GM12878 (cell line): ENCODE data around the gene ARHGEF11. TPM values are rescaled to one million over a fixed set of nuclear protein-coding genes. Genes with fewer than 3 reads are reported as not detected.

Source experiments
- ELK1 ChIP-seq: IDR thresholded peaks from 2 replicates; pipeline ENCODE4 v1.6.1; 2012; ENCODE audit warnings: low read depth, low read length, improper control_type of control experiment
- NFXL1 ChIP-seq: fragments of 450-650 bp; IDR thresholded peaks from 2 replicates; pipeline ENCODE4 v1.6.1; 2017; ENCODE audit warnings: antibody characterized with exemption, mild to moderate bottlenecking, borderline replicate concordance
- PBX3 ChIP-seq: IDR thresholded peaks from 2 replicates; pipeline ENCODE4 v1.6.1; 2011; ENCODE audit warnings: mild to moderate bottlenecking, low read depth, low read length, moderate library complexity; ENCODE audit not compliant: insufficient replicate concordance
- REST ChIP-seq: IDR thresholded peaks from 2 replicates; pipeline ENCODE4 v1.6.1; 2012; ENCODE audit warnings: mild to moderate bottlenecking, low read depth, low read length
- ZNF687 ChIP-seq: fragments of 450-650 bp; IDR thresholded peaks from 2 replicates; pipeline ENCODE4 v1.6.1; 2017; ENCODE audit warnings: mild to moderate bottlenecking, moderate library complexity
- polyA plus RNA-seq, 11 experiments: library from polyadenylated mRNA; depleted of rRNA in 4 of 11; unstranded in 6 of 11; stranded (reverse) in 5 of 11; fragments of >200 nt; fragmentation: Nextera tagmentation in 4 of 11; fragmentation: Illumina TruSeq in 1 of 11; extraction: Ambion mirVana in 4 of 11; extraction: Trizol in 1 of 11; gene quantifications; 1 replicate in 1 of 11; 2 replicates in 10 of 11; pipeline versions ENCODE4 v1.2.1 to v1.2.3, GENCODE V29; 2011 to 2016; ENCODE audit warnings: inconsistent platforms in 2 of 11, missing spikeins in 2 of 11, low read depth in 1 of 11
- total RNA-seq, 4 experiments: library from RNA; depleted of rRNA in 3 of 4; stranded (reverse); fragments of >200 nt in 3 of 4; fragmentation: Illumina TruSeq in 1 of 4; extraction: Trizol in 1 of 4; gene quantifications; 2 replicates each; pipeline versions ENCODE4 v1.2.1 to v1.2.3, GENCODE V29; 2013 to 2021

ARHGEF11 gene
- total and polyA plus RNA-seq, 10 of the 15 experiments (the other 5 are each of a cell fraction or from before 2014, with no cell fraction given), result 0.05 to 12.7 (median 1.8) TPM

- TF ChIP-seq REST, result no peak
- TF ChIP-seq PBX3, result no peak
- no peak for TF ChIP-seq ZNF687
- no peak for TF ChIP-seq NFXL1
- no peak for TF ChIP-seq ELK1
Observed at GRCh38 chr1:156922986-156923669, 122.4 kb downstream of the ARHGEF11 start (continued).
